Kidney (tissue), 14 donors: Measurements from ENCODE around the gene SLC25A21. TPM values are rescaled to one million over a fixed set of nuclear protein-coding genes. Genes with fewer than 3 reads are reported as not detected.
"Not testable (repeated sequence)": the region's sequence is repeated elsewhere in the genome, so short reads cannot be mapped to it uniquely, and the experiment has no call there.

Experiments
- DNase-seq, 5 donors: peaks; one replicate each; pipeline ENCODE4 v3.0.0-alpha.2; 2013 to 2020
- FAIRE-seq: peaks from 2 replicates; lab custom pipeline; 2012; peaks lifted over from hg19 to GRCh38; lab: Jason Lieb, UNC
- H3K27ac ChIP-seq, 2 donors: one replicate each; pipeline ENCODE4 v1.7.0; 2013; ENCODE audit warnings: low read depth in 2 of 2, low read length in 2 of 2, inconsistent platforms in 1 of 2
- H3K27me3 ChIP-seq: one replicate; pipeline ENCODE4 v1.7.1; 2013; ENCODE audit warnings: low read length, inconsistent platforms; ENCODE audit not compliant: control insufficient read depth, insufficient read depth
- H3K36me3 ChIP-seq, 3 donors: one replicate each; pipeline versions ENCODE4 v1.7.0 to v1.7.1; 2013; ENCODE audit warnings: low read length in 3 of 3, control low read depth in 1 of 3, inconsistent platforms in 1 of 3; ENCODE audit not compliant: insufficient read depth in 3 of 3, control insufficient read depth in 2 of 3
- H3K4me1 ChIP-seq, 3 donors: one replicate each; pipeline versions ENCODE4 v1.7.0 to v1.7.1; 2013; ENCODE audit warnings: low read length in 3 of 3, inconsistent platforms in 1 of 3, low read depth in 1 of 3; ENCODE audit not compliant: control insufficient read depth in 2 of 3, insufficient read depth in 2 of 3
- H3K4me3 ChIP-seq, 3 donors: one replicate each; pipeline versions ENCODE4 v1.7.0 to v1.8.1; 2013; ENCODE audit warnings: low read length in 3 of 3, control low read depth in 1 of 3, inconsistent platforms in 1 of 3
- H3K9ac ChIP-seq, 3 donors: one replicate each; pipeline versions ENCODE4 v1.7.0 to v1.7.1; 2013; ENCODE audit warnings: low read length in 3 of 3, control low read depth in 1 of 3, inconsistent platforms in 1 of 3
- H3K9me3 ChIP-seq, 3 donors: one replicate each; pipeline versions ENCODE4 v1.7.0 to v1.7.1; 2013; ENCODE audit warnings: low read length in 3 of 3, control low read depth in 1 of 3, inconsistent platforms in 1 of 3; ENCODE audit not compliant: control insufficient read depth in 2 of 3, insufficient read depth in 1 of 3
- CTCF ChIP-seq: IDR thresholded peaks from 3 replicates; pipeline ENCODE4 v1.5.1; 2012; ENCODE audit warnings: mild to moderate bottlenecking, moderate library complexity, borderline replicate concordance; ENCODE audit not compliant: insufficient read depth; ENCODE audit errors: extremely low read depth
- intact Hi-C: fragments of 100-400 bp; cut with DNase I; formaldehyde crosslinking; loops from one replicate; pipeline ENCODE4 v1.11.1; 2022
- polyA plus RNA-seq: library from polyadenylated mRNA; stranded (reverse); fragments of 350-450 nt; fragmentation: Illumina TruSeq; extraction: RNeasy Lipid Tissue Mini Kit (QIAGEN cat#74804); gene quantifications from one replicate; pipeline ENCODE4 v1.2.3, GENCODE V29; 2014; ENCODE audit warnings: low read depth, low replicate concordance; ENCODE audit not compliant: insufficient read depth
- total RNA-seq: library from RNA; stranded (reverse); fragmentation: NEBNext Ultra II Directional; extraction: Animal tissue kit (Norgen Biotek cat#: 25700); gene quantifications from one replicate; pipeline ENCODE4 v1.2.1, GENCODE V29; 2021
- donor health status: control.
- donor health status: control.
- donor health status: control.
- donor health status: control.
- donor health status: control.
- donor health status: DM: yes; HTN: yes; CAD: no.
- donor health status: Normal renal cell carcinoma (clear cell type).

Gene SLC25A21
- total and polyA plus RNA-seq, 2 donors from 2014 or later, result 1.3 to 1.4 TPM

- Histone ChIP-seq H3K4me1 (no peaks in the 10 kb centered on the region), H3K27ac (no peak overlapping the region), H3K27me3 (no peaks in the 10 kb centered on the region), H3K36me3 (no peaks in the 10 kb centered on the region), H3K4me3 (no peak overlapping the region), H3K9ac (no peak overlapping the region), H3K9me3 (no peaks in the 10 kb centered on the region)
- FAIRE-seq (no peak), DNase-seq (no peak)
- TF ChIP-seq CTCF, result no peak
- intact Hi-C loops, result no loop called here
These were observed 309.1 kb downstream of the SLC25A21 start for GRCh38 chr14:36863271-36863670.

- H3K36me3 ChIP-seq, DNase-seq, intact Hi-C loops, H3K4me3 ChIP-seq, H3K27me3 ChIP-seq, H3K27ac ChIP-seq, FAIRE-seq, H3K9ac ChIP-seq, H3K4me1 ChIP-seq, H3K9me3 ChIP-seq: not testable (repeated sequence)
These were observed 310.2 kb downstream of the SLC25A21 start for GRCh38 chr14:36862237-36862636.

GRCh38 chr14:36860831-36861230 is 311.6 kb downstream of the SLC25A21 start:
- no peak for TF ChIP-seq CTCF
- intact Hi-C loops, result no loop called here
- no peak overlapping the region for H3K9ac ChIP-seq

GRCh38 chr14:36859119-36859518 is 313.3 kb downstream of the SLC25A21 start:
- Histone ChIP-seq H3K4me1 (no peaks in the 10 kb centered on the region), H3K4me3 (no peak overlapping the region), H3K27ac (no peak overlapping the region), H3K9me3 (no peaks in the 10 kb centered on the region), H3K9ac (no peak overlapping the region), H3K27me3 (no peaks in the 10 kb centered on the region), H3K36me3 (no peaks in the 10 kb centered on the region)
- no peak for TF ChIP-seq CTCF
- intact Hi-C loops, result no loop called here
- FAIRE-seq (no peak), DNase-seq (no peak)

More at GRCh38 chr14:36860831-36861230, 311.6 kb downstream of the SLC25A21 start:
- FAIRE-seq (no peak), DNase-seq (no peak)
- Histone ChIP-seq H3K4me1 (no peaks in the 10 kb centered on the region), H3K27me3 (no peaks in the 10 kb centered on the region), H3K4me3 (no peak overlapping the region), H3K9me3 (no peaks in the 10 kb centered on the region), H3K27ac (no peak overlapping the region), H3K36me3 (no peaks in the 10 kb centered on the region)
